H9 (cell line): ENCODE data around the gene KDM5B. TPM values are rescaled to one million over a fixed set of nuclear protein-coding genes. Genes with fewer than 3 reads are reported as not detected.

Experiments
- DNase-seq: peaks from one replicate; pipeline ENCODE4 v3.0.0-alpha.2; 2017
- H2AFZ ChIP-seq: one replicate; pipeline ENCODE4 v1.6.1; 2013; ENCODE audit warnings: mild to moderate bottlenecking, low read length, control low read depth, moderate library complexity
- H2AK5ac ChIP-seq: 2 replicates; pipeline ENCODE4 v1.6.1; 2013; ENCODE audit warnings: low read length, control low read depth, mixed read lengths; ENCODE audit not compliant: insufficient read length
- H2BK120ac ChIP-seq: one replicate; pipeline ENCODE4 v1.6.1; 2013; ENCODE audit warnings: low read depth, mild to moderate bottlenecking, low read length, control low read depth, inconsistent platforms; ENCODE audit not compliant: poor library complexity, severe bottlenecking
- H2BK12ac ChIP-seq: 2 replicates; pipeline ENCODE4 v1.6.1; 2013; ENCODE audit warnings: low read length, control low read depth, mixed read lengths, low read depth; ENCODE audit not compliant: insufficient read length
- H2BK15ac ChIP-seq: 2 replicates; pipeline ENCODE4 v1.6.1; 2013; ENCODE audit warnings: low read depth, low read length, control low read depth
- H2BK20ac ChIP-seq: one replicate; pipeline ENCODE4 v1.6.1; 2013; ENCODE audit warnings: low read depth, mild to moderate bottlenecking, low read length, control low read depth, inconsistent platforms; ENCODE audit not compliant: poor library complexity, severe bottlenecking
- H2BK5ac ChIP-seq: 2 replicates; pipeline ENCODE4 v1.6.1; 2013; ENCODE audit warnings: low read length, control low read depth, mixed read lengths; ENCODE audit not compliant: insufficient read length
- H3K14ac ChIP-seq: 2 replicates; pipeline ENCODE4 v1.6.1; 2013; ENCODE audit warnings: low read length, control low read depth; ENCODE audit not compliant: insufficient read depth
- H3K18ac ChIP-seq: 2 replicates; pipeline ENCODE4 v1.6.1; 2013; ENCODE audit warnings: low read depth, mild to moderate bottlenecking, mixed read lengths, low read length, control low read depth; ENCODE audit not compliant: insufficient read length
- H3K23ac ChIP-seq: 2 replicates; pipeline ENCODE4 v1.6.1; 2013; ENCODE audit warnings: low read length, control low read depth, mixed read lengths, low read depth; ENCODE audit not compliant: insufficient read length
- H3K23me2 ChIP-seq: 2 replicates; pipeline ENCODE4 v1.6.1; 2013; ENCODE audit warnings: low read depth, mild to moderate bottlenecking, mixed read lengths, low read length, control low read depth; ENCODE audit not compliant: insufficient read length, poor library complexity, severe bottlenecking
- H3K27ac ChIP-seq: 2 replicates; pipeline ENCODE4 v1.5.1; 2013; ENCODE audit warnings: low read length, control low read depth, mixed read lengths, low read depth; ENCODE audit not compliant: insufficient read length
- H3K27me3 ChIP-seq: 2 replicates; pipeline ENCODE4 v1.6.1; 2013; ENCODE audit warnings: low read length, control low read depth, inconsistent platforms; ENCODE audit not compliant: insufficient read depth
- H3K4ac ChIP-seq: 2 replicates; pipeline ENCODE4 v1.6.1; 2013; ENCODE audit warnings: low read depth, mild to moderate bottlenecking, control low read depth, inconsistent platforms, low read length, moderate library complexity
- H3K4me1 ChIP-seq: 2 replicates; pipeline ENCODE4 v1.6.1; 2013; ENCODE audit warnings: low read length, control low read depth, inconsistent platforms; ENCODE audit not compliant: insufficient read depth
- H3K4me2 ChIP-seq: 2 replicates; pipeline ENCODE4 v1.6.1; 2013; ENCODE audit warnings: low read length, control low read depth, mixed read lengths; ENCODE audit not compliant: insufficient read length, insufficient read depth
- H3K56ac ChIP-seq: 2 replicates; pipeline ENCODE4 v1.6.1; 2013; ENCODE audit warnings: low read depth, mild to moderate bottlenecking, mixed read lengths, low read length, control low read depth; ENCODE audit not compliant: insufficient read length
- H3K79me1 ChIP-seq: 2 replicates; pipeline ENCODE4 v1.6.1; 2013; ENCODE audit warnings: low read depth, mild to moderate bottlenecking, moderate library complexity, low read length, control low read depth, inconsistent platforms; ENCODE audit not compliant: insufficient read depth, poor library complexity, severe bottlenecking
- H3K79me2 ChIP-seq: 2 replicates; pipeline ENCODE4 v1.6.1; 2013; ENCODE audit warnings: low read length, control low read depth, inconsistent platforms; ENCODE audit not compliant: insufficient read depth
- H3K9ac ChIP-seq: 2 replicates; pipeline ENCODE4 v1.6.1; 2013; ENCODE audit warnings: low read length, control low read depth, mixed read lengths; ENCODE audit not compliant: insufficient read length; ENCODE audit errors: extremely low read depth
- H3K9me3 ChIP-seq: one replicate; pipeline ENCODE4 v1.6.1; 2013; ENCODE audit warnings: low read depth, low read length, inconsistent platforms; ENCODE audit not compliant: control insufficient read depth
- H3T11ph ChIP-seq: one replicate; pipeline ENCODE4 v1.6.1; 2013; ENCODE audit warnings: mild to moderate bottlenecking, low read length, control low read depth, inconsistent platforms
- H4K20me1 ChIP-seq: one replicate; pipeline ENCODE4 v1.6.1; 2013; ENCODE audit not compliant: control insufficient read depth, insufficient read length, insufficient read depth
- H4K5ac ChIP-seq: 2 replicates; pipeline ENCODE4 v1.6.1; 2013; ENCODE audit warnings: low read depth, mild to moderate bottlenecking, mixed read lengths, low read length, control low read depth; ENCODE audit not compliant: insufficient read length
- H4K8ac ChIP-seq: replicated peaks from 2 replicates; pipeline ENCODE4 v1.6.1; 2013; ENCODE audit warnings: low read length, control low read depth, mixed read lengths, low read depth; ENCODE audit not compliant: insufficient read length
- H4K91ac ChIP-seq: 2 replicates; pipeline ENCODE4 v1.6.1; 2013; ENCODE audit warnings: low read depth, mild to moderate bottlenecking, moderate library complexity, mixed read lengths, low read length, control low read depth; ENCODE audit not compliant: insufficient read length
- H3K27ac Mint-ChIP-seq, 3 experiments: 2 replicates in 2 of 3; 3 replicates in 1 of 3; pipeline ENCODE4 v1.8.0; 2020 to 2021; ENCODE audit warnings: mixed read lengths in 3 of 3, mild to moderate bottlenecking in 1 of 3, moderate library complexity in 1 of 3
- H3K27me3 Mint-ChIP-seq: 2 replicates; pipeline ENCODE4 v1.8.0; 2021; ENCODE audit warnings: low read depth, mild to moderate bottlenecking, moderate library complexity, mixed read lengths
- H3K36me3 Mint-ChIP-seq, 3 experiments: 2 replicates in 2 of 3; 3 replicates in 1 of 3; pipeline ENCODE4 v1.8.0; 2020 to 2021; ENCODE audit warnings: low read depth in 3 of 3, mixed read lengths in 3 of 3; ENCODE audit not compliant: insufficient read depth in 1 of 3
- H3K4me1 Mint-ChIP-seq, 2 experiments: 2 replicates each; pipeline ENCODE4 v1.8.0; 2020; ENCODE audit warnings: mixed read lengths in 2 of 2
- H3K4me3 Mint-ChIP-seq, 2 experiments: 2 replicates in 1 of 2; 3 replicates in 1 of 2; pipeline ENCODE4 v1.8.0; 2020 to 2021; ENCODE audit warnings: mild to moderate bottlenecking in 2 of 2, mixed read lengths in 2 of 2, moderate library complexity in 1 of 2
- H3K9me3 Mint-ChIP-seq, 2 experiments: 2 replicates in 1 of 2; 3 replicates in 1 of 2; pipeline ENCODE4 v1.8.0; 2020; ENCODE audit warnings: mild to moderate bottlenecking in 2 of 2, mixed read lengths in 2 of 2, moderate library complexity in 1 of 2
- WGBS: extraction: QIAGEN DNeasy Blood & Tissue Kit; methylation state at CpG from one replicate; pipeline ENCODE4 v1.1.7; 2013; ENCODE audit warnings: missing lambda C conversion rate, low lambda C conversion rate, mixed read lengths; ENCODE audit not compliant: insufficient read length; ENCODE audit errors: extremely low coverage; 5-methylcytosine and 5-hydroxymethylcytosine counted together
- total RNA-seq: library from RNA; stranded (reverse); gene quantifications from 2 replicates; pipeline ENCODE4 v1.2.1, GENCODE V29; 2021
- TF ChIP-seq, protein P1 (sequence below): fragments of 200-600 bp; sonication (generic); conservative IDR thresholded peaks from 3 replicates; pipeline ENCODE4 v1.8.0; 2021; ENCODE audit warnings: antibody characterized with exemption, mild to moderate bottlenecking

KDM5B gene
- total RNA-seq, 1 experiment from 2014 or later: 210 TPM

DNA sequence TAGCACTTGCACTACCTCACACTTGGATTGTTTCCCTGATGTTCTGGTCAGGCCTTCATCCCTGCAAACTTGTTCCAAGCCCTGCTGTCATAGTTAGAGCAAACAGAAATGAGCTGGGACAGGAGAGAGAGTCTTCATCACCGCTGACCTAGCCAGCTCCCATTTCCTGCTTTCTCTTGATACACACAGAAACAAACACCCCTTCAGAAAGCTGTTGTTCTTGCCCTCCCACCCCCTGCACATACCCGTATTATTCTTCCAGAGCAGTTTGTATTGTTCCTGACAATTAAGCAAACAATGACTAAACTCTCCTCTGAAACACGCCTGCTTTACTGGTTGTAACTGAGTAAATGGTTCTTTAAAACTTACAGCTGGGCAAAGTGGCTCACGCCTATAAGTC, 95.1 kb downstream of the KDM5B start:
- no peak overlapping the region for H2AK5ac ChIP-seq
- H3K4me1 ChIP-seq: peaks cover 12% of the 10 kb centered on the region
- H3K56ac ChIP-seq: no peak overlapping the region
- H4K5ac ChIP-seq: no peak overlapping the region
- no peaks in the 10 kb centered on the region for H4K20me1 ChIP-seq
- no peak overlapping the region for H3K18ac ChIP-seq
- no peak overlapping the region for H3K4me2 ChIP-seq
- no peaks in the 10 kb centered on the region for H3K79me1 ChIP-seq
- H2BK12ac ChIP-seq: no peak overlapping the region
- H3K27me3 ChIP-seq: no peaks in the 10 kb centered on the region; the same call in 1 of the 2 replicates
- no peak overlapping the region for H3K4ac ChIP-seq
- H3K27me3 Mint-ChIP-seq: peaks cover 50% of the 10 kb centered on the region
- no peak overlapping the region; a peak in 2 of 7 replicates for H3K27ac Mint-ChIP-seq
- H3K14ac ChIP-seq: no peak overlapping the region
- peaks cover 40 to 49% of the 10 kb centered on the region in 2 experiments for H3K4me1 Mint-ChIP-seq
- H3K9me3 Mint-ChIP-seq: no peaks in the 10 kb centered on the region
- no peak overlapping the region for H3K23ac ChIP-seq
- no peak overlapping the region for H2BK5ac ChIP-seq
- H3K36me3 Mint-ChIP-seq: no peaks in the 10 kb centered on the region
- no peak overlapping the region for H4K8ac ChIP-seq
- no peak overlapping the region for H3K9ac ChIP-seq
- no peak overlapping the region for H2BK120ac ChIP-seq
- no peak overlapping the region for H4K91ac ChIP-seq
- H3K4me3 Mint-ChIP-seq: no peak overlapping the region; a peak in 1 of 5 replicates
- H3K9me3 ChIP-seq: no peaks in the 10 kb centered on the region
- no peak overlapping the region for H2BK20ac ChIP-seq
- H3K27ac ChIP-seq: no peak overlapping the region
- H3T11ph ChIP-seq: no peak overlapping the region
- TF ChIP-seq, protein P1, sequence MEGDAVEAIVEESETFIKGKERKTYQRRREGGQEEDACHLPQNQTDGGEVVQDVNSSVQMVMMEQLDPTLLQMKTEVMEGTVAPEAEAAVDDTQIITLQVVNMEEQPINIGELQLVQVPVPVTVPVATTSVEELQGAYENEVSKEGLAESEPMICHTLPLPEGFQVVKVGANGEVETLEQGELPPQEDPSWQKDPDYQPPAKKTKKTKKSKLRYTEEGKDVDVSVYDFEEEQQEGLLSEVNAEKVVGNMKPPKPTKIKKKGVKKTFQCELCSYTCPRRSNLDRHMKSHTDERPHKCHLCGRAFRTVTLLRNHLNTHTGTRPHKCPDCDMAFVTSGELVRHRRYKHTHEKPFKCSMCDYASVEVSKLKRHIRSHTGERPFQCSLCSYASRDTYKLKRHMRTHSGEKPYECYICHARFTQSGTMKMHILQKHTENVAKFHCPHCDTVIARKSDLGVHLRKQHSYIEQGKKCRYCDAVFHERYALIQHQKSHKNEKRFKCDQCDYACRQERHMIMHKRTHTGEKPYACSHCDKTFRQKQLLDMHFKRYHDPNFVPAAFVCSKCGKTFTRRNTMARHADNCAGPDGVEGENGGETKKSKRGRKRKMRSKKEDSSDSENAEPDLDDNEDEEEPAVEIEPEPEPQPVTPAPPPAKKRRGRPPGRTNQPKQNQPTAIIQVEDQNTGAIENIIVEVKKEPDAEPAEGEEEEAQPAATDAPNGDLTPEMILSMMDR: no peak
- peaks cover 12% of the 10 kb centered on the region for H3K23me2 ChIP-seq
- H2AFZ ChIP-seq: no peak overlapping the region
- WGBS: no CpG with 5 or more reads among the region's 4 CpGs
- H2BK15ac ChIP-seq: no peak overlapping the region
- peak; percentile 20 for DNase-seq
- H3K79me2 ChIP-seq: no peaks in the 10 kb centered on the region
